CD4-positive, alpha-beta T cell (primary cell): Measurements from ENCODE around the gene APOC4. TPM values are rescaled to one million over a fixed set of nuclear protein-coding genes. Genes with fewer than 3 reads are reported as not detected.

Experiments
- ATAC-seq: fragments of 200-7000 bp; cut with Tn5 transposase; one replicate; pipeline ENCODE4 v1.10.0; 2022; ENCODE audit warnings: mild to moderate bottlenecking; ENCODE audit not compliant: poor library complexity
- CTCF ChIA-PET: fragments of 350-600 bp; sonication (Branson Sonifier 250); formaldehyde crosslinking; loops from one replicate; lab custom pipeline; 2021; ENCODE audit warnings: antibody characterized with exemption, inconsistent platforms; lab: Charles Lee
- POLR2A ChIA-PET: fragments of 350-600 bp; sonication (Branson Sonifier 250); formaldehyde crosslinking; loops from one replicate; lab custom pipeline; 2021; ENCODE audit warnings: antibody characterized with exemption, inconsistent platforms; lab: Charles Lee
- DNase-seq, 14 experiments: peaks; one replicate each; pipeline ENCODE4 v3.0.0-alpha.2; 2013 to 2020; ENCODE audit warnings: mixed read lengths in 2 of 14
- H3K27ac ChIP-seq, 2 donors: one replicate each; pipeline versions ENCODE4 v1.5.1 to v1.7.0; 2013; ENCODE audit warnings: low read length in 2 of 2, low read depth in 1 of 2, mild to moderate bottlenecking in 1 of 2
- H3K27me3 ChIP-seq, 2 experiments: 1 replicate in 1 of 2; 2 replicates in 1 of 2; pipeline versions ENCODE4 v1.6.1 to v1.7.0; 2013; ENCODE audit warnings: low read length in 2 of 2, control low read depth in 1 of 2, mild to moderate bottlenecking in 1 of 2, moderate library complexity in 1 of 2; ENCODE audit not compliant: insufficient read depth in 2 of 2, control insufficient read depth in 1 of 2
- H3K36me3 ChIP-seq: one replicate; pipeline ENCODE4 v1.6.1; 2013; ENCODE audit warnings: low read length, control low read depth; ENCODE audit not compliant: insufficient read depth
- H3K4me1 ChIP-seq: one replicate; pipeline ENCODE4 v1.6.1; 2013; ENCODE audit warnings: low read length, control low read depth; ENCODE audit not compliant: insufficient read depth
- H3K4me3 ChIP-seq: one replicate; pipeline ENCODE4 v1.5.1; 2013; ENCODE audit warnings: mild to moderate bottlenecking, low read length, moderate library complexity
- H3K9me3 ChIP-seq, 2 experiments: 1 replicate in 1 of 2; 2 replicates in 1 of 2; pipeline versions ENCODE4 v1.6.1 to v1.7.0; 2013; ENCODE audit warnings: low read length in 2 of 2, mild to moderate bottlenecking in 2 of 2, control low read depth in 1 of 2, moderate library complexity in 1 of 2; ENCODE audit not compliant: control insufficient read depth in 1 of 2, insufficient read depth in 1 of 2
- H3K27ac Mint-ChIP-seq: one replicate; pipeline ENCODE4 v1.8.0; 2020; ENCODE audit warnings: mixed read lengths
- H3K27me3 Mint-ChIP-seq: one replicate; pipeline ENCODE4 v1.8.0; 2021; ENCODE audit warnings: mixed read lengths
- H3K36me3 Mint-ChIP-seq: one replicate; pipeline ENCODE4 v1.8.0; 2021; ENCODE audit warnings: low read depth, mixed read lengths
- H3K4me1 Mint-ChIP-seq: one replicate; pipeline ENCODE4 v1.8.0; 2021; ENCODE audit warnings: low read depth, mixed read lengths
- H3K4me3 Mint-ChIP-seq: one replicate; pipeline ENCODE4 v1.8.0; 2020; ENCODE audit warnings: mild to moderate bottlenecking, mixed read lengths
- H3K9me3 Mint-ChIP-seq: one replicate; pipeline ENCODE4 v1.8.0; 2020; ENCODE audit warnings: mixed read lengths
- CTCF ChIP-seq: fragments of 200-600 bp; IDR thresholded peaks from one replicate; pipeline ENCODE4 v1.8.0; 2022; ENCODE audit warnings: antibody characterized with exemption, mild to moderate bottlenecking
- intact Hi-C, 2 experiments: fragments of 100-400 bp; cut with DNase I in 1 of 2; cut with micrococcal nuclease in 1 of 2; formaldehyde crosslinking; loops; one replicate each; pipeline versions ENCODE4 v1.15.1 to v1.9.0; 2023 to 2025; cut with DNase I, micrococcal nuclease
- total RNA-seq, 174 experiments: library from RNA in 2 of 174; stranded (reverse) in 2 of 174; gene quantifications; one replicate each; pipeline ENCODE4 v1.2.3 and lab custom pipeline; 2021 to 2026

Gene APOC4
- total RNA-seq, 2 experiments from 2014 or later, result not detected

- H3K27ac Mint-ChIP-seq, result no peak overlapping the region
- H3K4me3 Mint-ChIP-seq, result no peak overlapping the region
- Histone ChIP-seq H3K36me3 (peaks cover 4% of the 10 kb centered on the region), H3K9me3 (no peaks in the 10 kb centered on the region), H3K27me3 (no peaks in the 10 kb centered on the region), H3K4me1 (peaks cover 6% of the 10 kb centered on the region), H3K27ac (no peak overlapping the region), H3K4me3 (no peak overlapping the region)
- no peak for TF ChIP-seq CTCF
- CTCF ChIA-PET, result no interaction called here
- POLR2A ChIA-PET, result no interaction called here
- intact Hi-C loops, result no loop called here
- peaks cover 5% of the 10 kb centered on the region for H3K4me1 Mint-ChIP-seq
- peaks cover 5% of the 10 kb centered on the region for H3K36me3 Mint-ChIP-seq
- DNase-seq, result no peak
- H3K27me3 Mint-ChIP-seq, result no peaks in the 10 kb centered on the region
- no peaks in the 10 kb centered on the region for H3K9me3 Mint-ChIP-seq
- ATAC-seq, result no peak
Observed at GRCh38 chr19:44948237-44948636, 6.2 kb downstream of the APOC4 start.

- Histone ChIP-seq H3K4me1 (peaks cover 12% of the 10 kb centered on the region), H3K27me3 (no peaks in the 10 kb centered on the region), H3K9me3 (no peaks in the 10 kb centered on the region), H3K4me3 (no peak overlapping the region), H3K36me3 (peaks cover 4% of the 10 kb centered on the region), H3K27ac (no peak overlapping the region)
- H3K4me3 Mint-ChIP-seq, result no peak overlapping the region
- H3K36me3 Mint-ChIP-seq, result peaks cover 5% of the 10 kb centered on the region
- ATAC-seq (no peak), DNase-seq (no peak)
- intact Hi-C loops, result no loop called here
- POLR2A ChIA-PET, result no interaction called here
- H3K4me1 Mint-ChIP-seq, result peaks cover 5% of the 10 kb centered on the region
- TF ChIP-seq CTCF, result no peak
- no peaks in the 10 kb centered on the region for H3K9me3 Mint-ChIP-seq
- CTCF ChIA-PET, result no interaction called here
- H3K27ac Mint-ChIP-seq, result no peak overlapping the region
- no peaks in the 10 kb centered on the region for H3K27me3 Mint-ChIP-seq
Observed at GRCh38 chr19:44948763-44949374, 6.8 kb downstream of the APOC4 start.

- no peak for DNase-seq
- Histone ChIP-seq H3K27me3 (no peaks in the 10 kb centered on the region), H3K4me1 (peaks cover 19% of the 10 kb centered on the region), H3K36me3 (peaks cover 4% of the 10 kb centered on the region), H3K27ac (no peak overlapping the region), H3K9me3 (no peaks in the 10 kb centered on the region), H3K4me3 (no peak overlapping the region)
- H3K4me3 Mint-ChIP-seq, result no peak overlapping the region
- peaks cover 7% of the 10 kb centered on the region for H3K4me1 Mint-ChIP-seq
- ATAC-seq, result no peak
- CTCF ChIA-PET, result no interaction called here
- POLR2A ChIA-PET, result no interaction called here
- no peaks in the 10 kb centered on the region for H3K9me3 Mint-ChIP-seq
- no peaks in the 10 kb centered on the region for H3K27me3 Mint-ChIP-seq
- H3K27ac Mint-ChIP-seq, result no peak overlapping the region
- peaks cover 6% of the 10 kb centered on the region for H3K36me3 Mint-ChIP-seq
- TF ChIP-seq CTCF, result no peak
- intact Hi-C loops, result no loop called here
Observed at GRCh38 chr19:44949550-44949949, 7.5 kb downstream of the APOC4 start.
